HEK293T (cell line): ENCODE measurements around the gene CD160.

Experiments used
- BHLHE40 ChIP-seq: fragments of 450-650 bp; IDR thresholded peaks from 2 replicates; pipeline ENCODE4 v1.6.1; 2016; ENCODE audit warnings: mild to moderate bottlenecking, moderate library complexity, borderline replicate concordance
- CTBP1 ChIP-seq: fragments of 450-650 bp; IDR thresholded peaks from 2 replicates; pipeline ENCODE4 v1.6.1; 2016; ENCODE audit warnings: borderline replicate concordance
- ELF4 ChIP-seq: fragments of 450-650 bp; IDR thresholded peaks from 2 replicates; pipeline ENCODE4 v1.6.1; 2017; ENCODE audit warnings: antibody characterized with exemption
- FOXA1 ChIP-seq: fragments of 450-650 bp; IDR thresholded peaks from 2 replicates; pipeline ENCODE4 v1.6.1; 2016; ENCODE audit warnings: mild to moderate bottlenecking
- FOXM1 ChIP-seq: fragments of 450-650 bp; IDR thresholded peaks from 2 replicates; pipeline ENCODE4 v1.6.1; 2017; ENCODE audit warnings: mild to moderate bottlenecking, borderline replicate concordance
- HDGF ChIP-seq: fragments of 450-650 bp; IDR thresholded peaks from 2 replicates; pipeline ENCODE4 v1.6.1; 2017; ENCODE audit warnings: antibody characterized with exemption, borderline replicate concordance
- L3MBTL2 ChIP-seq: fragments of 450-650 bp; conservative IDR thresholded peaks from 2 replicates; pipeline ENCODE4 v1.6.1; 2016; ENCODE audit warnings: mild to moderate bottlenecking
- LEF1 ChIP-seq: fragments of 450-650 bp; IDR thresholded peaks from 2 replicates; pipeline ENCODE4 v1.6.1; 2017; ENCODE audit warnings: mild to moderate bottlenecking, borderline replicate concordance
- NFRKB ChIP-seq: fragments of 450-650 bp; IDR thresholded peaks from 2 replicates; pipeline ENCODE4 v1.6.1; 2016; ENCODE audit warnings: mild to moderate bottlenecking, moderate library complexity
- PKNOX1 ChIP-seq: fragments of 450-650 bp; IDR thresholded peaks from 2 replicates; pipeline ENCODE4 v1.6.1; 2016
- SP1 ChIP-seq: fragments of 450-650 bp; IDR thresholded peaks from 2 replicates; pipeline ENCODE4 v1.6.1; 2017
- SUZ12 ChIP-seq: fragments of 450-650 bp; IDR thresholded peaks from 2 replicates; pipeline ENCODE4 v1.6.1; 2016; ENCODE audit warnings: mild to moderate bottlenecking
- TARDBP ChIP-seq: fragments of 450-650 bp; IDR thresholded peaks from 2 replicates; pipeline ENCODE4 v1.6.1; 2016

- no peak for TF ChIP-seq FOXM1
- no peak for TF ChIP-seq CTBP1
- no peak for TF ChIP-seq PKNOX1
- TF ChIP-seq LEF1: no peak
- TF ChIP-seq BHLHE40: no peak
- TF ChIP-seq TARDBP: no peak
- no peak for TF ChIP-seq ELF4
- TF ChIP-seq L3MBTL2: no peak
- TF ChIP-seq SP1: no peak
- no peak for TF ChIP-seq NFRKB
- TF ChIP-seq FOXA1: no peak
- no peak for TF ChIP-seq SUZ12
- TF ChIP-seq HDGF: no peak
These were observed 22.7 kb upstream of the CD160 start for GRCh38 chr1:145696630-145696960.
